GM19193 (cell line): ENCODE measurements around the gene CLCN6.

Experiments
- POLR2A ChIP-seq: IDR thresholded peaks from 4 replicates; pipeline ENCODE4 v1.6.1; 2011; ENCODE audit not compliant: insufficient read depth, insufficient read length; ENCODE audit errors: extremely low read depth

Gene CLCN6

GRCh38 chr1:11797525-11798216 lies 8.3 kb upstream of the CLCN6 start:
- no peak for TF ChIP-seq POLR2A

- no peak for TF ChIP-seq POLR2A
Observed at GRCh38 chr1:11799099-11799498, 6.9 kb upstream of the CLCN6 start.

GRCh38 chr1:11799896-11800295 lies 6.1 kb upstream of the CLCN6 start:
- TF ChIP-seq POLR2A = no peak

GRCh38 chr1:11800391-11800755 lies 5.6 kb upstream of the CLCN6 start:
- TF ChIP-seq POLR2A = no peak

GRCh38 chr1:11800756-11801433 lies 5.1 kb upstream of the CLCN6 start:
- TF ChIP-seq POLR2A = no peak

GRCh38 chr1:11802616-11802972 lies 3.4 kb upstream of the CLCN6 start:
- TF ChIP-seq POLR2A = no peak

- no peak for TF ChIP-seq POLR2A
Observed at GRCh38 chr1:11802973-11803885, 2.8 kb upstream of the CLCN6 start.

- TF ChIP-seq POLR2A = no peak
Observed at GRCh38 chr1:11804666-11805421, 1.1 kb upstream of the CLCN6 start.

- no peak for TF ChIP-seq POLR2A
Observed at GRCh38 chr1:11806307-11806936, 431 bp downstream of the CLCN6 start.

GRCh38 chr1:11807133-11807532 lies 1.1 kb downstream of the CLCN6 start:
- no peak for TF ChIP-seq POLR2A

GRCh38 chr1:11813021-11813420 lies 7.0 kb downstream of the CLCN6 start:
- no peak for TF ChIP-seq POLR2A

GRCh38 chr1:11817192-11817591 lies 11.2 kb downstream of the CLCN6 start:
- no peak for TF ChIP-seq POLR2A

- TF ChIP-seq POLR2A = no peak
Observed at GRCh38 chr1:11822091-11822490, 16.1 kb downstream of the CLCN6 start.

GRCh38 chr1:11823366-11824137 lies 17.6 kb downstream of the CLCN6 start:
- TF ChIP-seq POLR2A = no peak
